ENCODE results near the gene HOXC11.

Gene HOXC11

GRCh38 chr12:53972722-53973235 is at the start of gene HOXC11:
Gene HOXC11 (plus strand): TSS chr12:53973126. CDS start chr12:53973242, 116 bp downstream.
- DNase-seq, result no peak

- no peak for DNase-seq
Observed at GRCh38 chr12:53924521-53925405, 48.2 kb upstream of the HOXC11 start.

- DNase-seq, result no peak
Observed at GRCh38 chr12:53927220-53928029, 45.5 kb upstream of the HOXC11 start.

GRCh38 chr12:53928054-53928835 is 44.7 kb upstream of the HOXC11 start:
- no peak for DNase-seq

GRCh38 chr12:53929527-53929926 is 43.4 kb upstream of the HOXC11 start:
- no peak for DNase-seq

- no peak for DNase-seq
Observed at GRCh38 chr12:53930591-53931255, 42.2 kb upstream of the HOXC11 start.

- no peak for DNase-seq
Observed at GRCh38 chr12:53931844-53932581, 40.9 kb upstream of the HOXC11 start.

GRCh38 chr12:53932915-53933314 is 40.0 kb upstream of the HOXC11 start:
- DNase-seq, result no peak

GRCh38 chr12:53935383-53936341 is 37.3 kb upstream of the HOXC11 start:
- DNase-seq, result no peak

- DNase-seq, result no peak
Observed at GRCh38 chr12:53937099-53937498, 35.8 kb upstream of the HOXC11 start.

- DNase-seq, result no peak
Observed at GRCh38 chr12:53937596-53938325, 35.2 kb upstream of the HOXC11 start.

- peak; percentile 91 for DNase-seq
Observed at GRCh38 chr12:53938326-53939140, 34.4 kb upstream of the HOXC11 start, which contains the start of gene HOXC13. Gene HOXC13 (plus strand): TSS chr12:53938831. CDS start chr12:53938907, 76 bp downstream.

GRCh38 chr12:53939141-53940108 is 33.5 kb upstream of the HOXC11 start:
- DNase-seq, result no peak

GRCh38 chr12:53940443-53941014 is 32.4 kb upstream of the HOXC11 start:
- DNase-seq, result no peak

GRCh38 chr12:53941187-53941586 is 31.7 kb upstream of the HOXC11 start:
- no peak for DNase-seq

GRCh38 chr12:53941750-53942149 is 31.2 kb upstream of the HOXC11 start:
- DNase-seq, result no peak

GRCh38 chr12:53942467-53942997 is 30.4 kb upstream of the HOXC11 start:
- no peak for DNase-seq

All from NCI-H2227 treated with DMSO at 0.1 percent for 48 hours (cell line).